GM20000 (cell line): Measurements from ENCODE around the gene MIF4GD.

Experiments used
- DNase-seq: peaks from one replicate; pipeline ENCODE4 v3.0.0; 2012; ENCODE audit warnings: low spot score
- TF ChIP-seq, protein P1 (sequence below): IDR thresholded peaks from 2 replicates; pipeline ENCODE4 v1.5.1; 2012; ENCODE audit warnings: mild to moderate bottlenecking, control low read depth; ENCODE audit errors: extremely low read depth, missing control alignments

The MIF4GD gene

DNA sequence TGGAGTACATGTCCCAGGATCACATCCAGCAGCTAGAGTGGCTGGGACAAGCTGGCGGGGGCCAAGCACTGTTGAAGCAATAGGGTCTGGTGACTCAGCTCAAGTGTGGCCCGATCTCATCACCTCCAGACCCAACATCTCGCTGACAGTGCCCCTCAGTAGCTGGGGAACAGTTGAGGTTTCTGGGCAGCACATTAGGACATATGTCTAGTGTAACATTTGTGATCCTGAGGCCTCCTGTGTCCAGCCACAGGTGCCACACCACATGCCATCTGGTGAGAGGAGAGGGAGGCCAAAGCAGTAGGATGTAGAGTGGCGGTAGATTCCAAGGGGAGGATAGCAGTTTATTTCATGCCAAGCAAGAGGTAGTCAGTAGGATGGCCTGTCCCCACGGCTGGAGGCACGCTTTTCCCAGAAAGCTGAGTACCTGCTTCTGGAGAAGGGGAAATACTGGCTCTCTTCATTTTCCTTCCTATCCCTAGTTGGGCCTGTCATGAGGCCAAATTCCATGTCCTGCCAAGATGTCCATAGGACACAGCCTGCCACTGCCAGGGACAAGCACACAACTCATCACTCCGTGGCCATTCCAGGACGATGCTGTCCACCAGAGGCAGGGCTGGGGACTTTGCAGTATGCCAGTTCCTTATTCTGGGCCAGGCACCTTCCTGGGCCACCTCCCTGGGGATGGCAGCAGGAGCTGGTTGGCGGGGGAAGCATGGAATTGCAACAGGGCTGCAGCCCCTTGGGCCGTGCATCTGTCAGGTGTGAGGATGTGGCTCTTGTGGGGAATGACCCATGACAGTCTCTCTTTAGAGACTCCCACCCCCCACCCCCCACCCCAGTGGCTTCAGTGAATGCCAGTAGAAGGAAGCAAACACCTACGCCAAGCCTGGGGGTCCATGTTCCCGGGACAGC lies 33.7 kb downstream of the MIF4GD start:
- no peak for DNase-seq
- TF ChIP-seq, protein P1, sequence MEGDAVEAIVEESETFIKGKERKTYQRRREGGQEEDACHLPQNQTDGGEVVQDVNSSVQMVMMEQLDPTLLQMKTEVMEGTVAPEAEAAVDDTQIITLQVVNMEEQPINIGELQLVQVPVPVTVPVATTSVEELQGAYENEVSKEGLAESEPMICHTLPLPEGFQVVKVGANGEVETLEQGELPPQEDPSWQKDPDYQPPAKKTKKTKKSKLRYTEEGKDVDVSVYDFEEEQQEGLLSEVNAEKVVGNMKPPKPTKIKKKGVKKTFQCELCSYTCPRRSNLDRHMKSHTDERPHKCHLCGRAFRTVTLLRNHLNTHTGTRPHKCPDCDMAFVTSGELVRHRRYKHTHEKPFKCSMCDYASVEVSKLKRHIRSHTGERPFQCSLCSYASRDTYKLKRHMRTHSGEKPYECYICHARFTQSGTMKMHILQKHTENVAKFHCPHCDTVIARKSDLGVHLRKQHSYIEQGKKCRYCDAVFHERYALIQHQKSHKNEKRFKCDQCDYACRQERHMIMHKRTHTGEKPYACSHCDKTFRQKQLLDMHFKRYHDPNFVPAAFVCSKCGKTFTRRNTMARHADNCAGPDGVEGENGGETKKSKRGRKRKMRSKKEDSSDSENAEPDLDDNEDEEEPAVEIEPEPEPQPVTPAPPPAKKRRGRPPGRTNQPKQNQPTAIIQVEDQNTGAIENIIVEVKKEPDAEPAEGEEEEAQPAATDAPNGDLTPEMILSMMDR, result no peak

DNA sequence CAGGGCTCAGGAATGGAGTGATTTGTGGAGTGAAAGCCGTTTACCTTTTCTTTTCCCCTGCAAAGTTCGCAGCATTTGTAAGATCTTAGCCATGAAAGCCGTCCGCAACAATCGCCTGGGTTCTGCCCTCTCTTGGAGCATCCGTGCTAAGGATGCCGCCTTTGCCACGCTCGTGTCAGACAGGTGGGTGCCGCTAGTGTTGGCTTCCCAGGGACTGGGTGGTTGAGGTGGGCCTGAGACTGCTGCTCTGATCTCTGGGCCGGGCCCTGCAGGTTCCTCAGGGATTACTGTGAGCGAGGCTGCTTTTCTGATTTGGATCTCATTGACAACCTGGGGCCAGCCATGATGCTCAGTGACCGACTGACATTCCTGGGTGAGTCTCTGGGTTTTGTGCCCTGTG lies 38.2 kb downstream of the MIF4GD start:
- no peak for DNase-seq
- TF ChIP-seq, protein P1, result no peak

DNA sequence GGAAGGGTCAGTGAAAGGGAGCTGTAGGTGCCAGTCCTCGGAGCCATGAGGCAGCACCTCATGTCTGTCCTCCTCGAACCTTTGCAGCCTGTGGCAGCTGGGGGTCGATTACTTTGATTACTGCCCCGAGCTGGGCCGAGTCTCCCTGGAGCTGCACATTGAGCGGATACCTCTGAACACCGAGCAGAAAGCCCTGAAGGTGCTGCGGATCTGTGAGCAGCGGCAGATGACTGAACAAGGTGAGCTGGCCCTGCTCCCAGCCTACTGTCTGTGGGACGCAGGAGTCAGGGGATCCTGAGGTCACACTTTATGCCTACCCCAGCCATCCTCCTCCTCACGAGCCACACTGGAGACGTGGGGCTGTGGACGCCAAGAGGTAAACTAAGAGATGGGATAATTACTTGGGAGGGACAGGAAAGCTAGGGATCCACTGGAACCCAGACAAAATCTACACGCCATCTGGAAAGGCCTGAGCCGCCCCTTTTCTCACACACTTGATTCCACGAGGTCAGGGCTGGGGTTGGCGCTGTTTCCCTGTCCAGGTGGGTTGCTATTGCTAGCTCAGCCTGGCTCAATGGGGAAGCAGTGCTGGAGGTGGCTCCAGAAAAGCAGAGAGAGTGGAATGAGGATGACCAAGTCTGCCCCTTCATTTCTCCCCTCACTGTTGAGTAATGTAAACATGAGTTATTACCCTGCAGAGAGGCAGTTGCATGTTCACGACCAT lies 39.1 kb downstream of the MIF4GD start:
- TF ChIP-seq, protein P1, result no peak
- no peak for DNase-seq

DNA sequence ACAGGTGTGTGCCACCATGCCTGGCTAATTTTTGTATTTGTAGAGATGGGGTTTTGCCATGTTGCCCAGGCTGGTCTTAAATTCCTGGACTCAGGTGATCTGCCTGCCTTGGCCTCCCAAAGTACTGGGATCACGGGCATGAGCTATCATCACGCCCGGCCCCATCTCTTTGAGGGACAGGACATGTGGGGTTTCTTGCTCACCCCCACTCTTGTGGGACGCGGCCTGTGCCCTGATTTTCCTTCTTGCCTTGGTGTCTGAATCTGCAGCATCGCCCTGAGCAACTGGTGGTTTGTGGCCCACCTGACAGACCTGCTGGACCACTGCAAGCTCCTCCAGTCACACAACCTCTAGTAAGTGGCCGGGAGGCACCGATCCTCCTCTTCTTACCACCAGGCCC lies 40.0 kb downstream of the MIF4GD start:
- TF ChIP-seq, protein P1, result no peak
- no peak for DNase-seq

DNA sequence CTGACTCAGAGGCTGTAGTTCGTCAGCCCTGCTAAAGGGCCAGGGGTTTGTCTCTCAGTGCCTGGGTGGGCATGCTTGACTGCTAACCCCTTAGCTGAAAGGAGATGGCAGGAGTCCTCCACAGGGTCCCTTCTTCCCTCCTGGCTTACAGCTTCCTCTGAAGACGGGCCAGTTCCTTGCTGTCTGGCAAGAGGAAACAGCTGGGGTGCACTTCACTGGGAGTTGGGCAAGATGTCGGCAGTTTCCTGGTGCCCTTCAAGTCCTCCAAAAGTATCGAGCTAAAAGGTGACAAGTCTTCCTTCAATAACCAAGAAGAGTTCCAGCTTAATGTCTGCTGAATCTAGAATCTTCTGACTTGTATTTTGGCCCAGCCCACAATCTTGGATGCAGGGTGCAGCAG lies 42.2 kb downstream of the MIF4GD start:
- no peak for DNase-seq
- TF ChIP-seq, protein P1, result no peak

DNA sequence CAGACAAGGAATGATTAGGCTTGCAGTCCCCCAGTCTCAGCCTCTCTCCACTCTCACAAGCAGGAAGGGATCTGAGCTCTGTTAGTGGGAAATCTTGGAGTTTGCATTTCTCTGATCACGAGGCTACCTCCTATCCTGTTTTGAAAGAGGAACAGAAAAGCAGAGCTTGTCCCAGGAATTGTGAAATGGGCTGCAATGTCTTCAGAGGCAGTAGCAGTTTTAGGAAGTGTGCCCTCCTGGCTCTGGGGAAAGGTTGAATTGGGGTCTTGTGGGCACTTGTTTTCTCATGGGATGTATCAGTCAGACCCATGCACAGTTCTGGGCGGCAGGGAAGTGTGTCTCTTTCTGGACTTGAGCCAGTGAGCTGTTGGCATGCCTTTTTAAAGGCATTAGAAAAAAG lies 42.7 kb downstream of the MIF4GD start:
- DNase-seq, result no peak
- TF ChIP-seq, protein P1, result no peak

DNA sequence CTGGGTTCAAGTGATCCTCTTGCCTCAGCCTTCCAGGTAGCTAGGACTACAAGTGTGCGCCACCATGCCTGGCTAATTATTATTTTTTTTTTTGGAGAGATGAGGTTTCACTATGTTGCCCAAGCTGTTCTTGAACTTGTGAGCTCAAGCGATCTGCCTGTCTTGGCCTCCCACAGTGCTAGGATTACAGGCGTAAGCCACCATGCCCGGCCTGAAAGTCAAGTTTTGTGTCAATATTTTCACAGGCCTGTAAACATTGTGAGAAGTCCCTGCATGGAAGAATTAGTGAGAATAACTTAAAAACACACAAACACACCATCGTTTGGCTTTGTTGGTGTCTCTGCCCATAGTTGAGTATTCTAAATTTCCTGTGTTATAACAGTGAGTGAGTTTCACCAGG lies 43.3 kb downstream of the MIF4GD start:
- TF ChIP-seq, protein P1, result no peak
- DNase-seq, result no peak
